WTC11 (cell line): Measurements from ENCODE around the gene ALKBH6. TPM values are rescaled to one million over a fixed set of nuclear protein-coding genes. Genes with fewer than 3 reads are reported as not detected.

Experiments used
- ATAC-seq: fragments of 200-7000 bp; cut with Tn5 transposase; 2 replicates; pipeline ENCODE4 v1.10.0; 2021; ENCODE audit warnings: mild to moderate bottlenecking, moderate library complexity
- CTCF ChIA-PET: fragments of 300-600 bp; sonication (Branson Sonifier 250); formaldehyde crosslinking; loops from one replicate; lab custom pipeline; 2021; ENCODE audit warnings: antibody characterized with exemption; lab: Charles Lee
- POLR2A ChIA-PET: fragments of 350-600 bp; sonication (Branson Sonifier 250); formaldehyde crosslinking; loops from one replicate; lab custom pipeline; 2021; ENCODE audit warnings: antibody characterized with exemption; lab: Charles Lee
- DNase-seq: peaks from one replicate; pipeline ENCODE4 v3.0.0; 2021; ENCODE audit warnings: low spot score
- H3K27ac Mint-ChIP-seq: 2 replicates; pipeline ENCODE4 v1.8.0; 2021; ENCODE audit warnings: mixed read lengths
- H3K27me3 Mint-ChIP-seq: 2 replicates; pipeline ENCODE4 v1.8.0; 2021; ENCODE audit warnings: low read depth, mild to moderate bottlenecking, moderate library complexity, mixed read lengths
- H3K36me3 Mint-ChIP-seq: 2 replicates; pipeline ENCODE4 v1.8.0; 2021; ENCODE audit warnings: mixed read lengths
- H3K4me1 Mint-ChIP-seq: 2 replicates; pipeline ENCODE4 v1.8.0; 2022; ENCODE audit warnings: mixed read lengths
- H3K4me3 Mint-ChIP-seq: 2 replicates; pipeline ENCODE4 v1.8.0; 2021; ENCODE audit warnings: mild to moderate bottlenecking, moderate library complexity, mixed read lengths
- H3K9me3 Mint-ChIP-seq: 2 replicates; pipeline ENCODE4 v1.8.0; 2021; ENCODE audit warnings: mixed read lengths
- ARID4B ChIP-seq: sonication (generic); formaldehyde crosslinking; IDR thresholded peaks from 2 replicates; pipeline ENCODE4 v1.8.0; 2023; ENCODE audit warnings: missing genetic modification reagents, mild to moderate bottlenecking, borderline replicate concordance
- CTCF ChIP-seq: fragments of 200-600 bp; IDR thresholded peaks from 2 replicates; pipeline ENCODE4 v1.8.0; 2022; ENCODE audit warnings: antibody characterized with exemption
- EMX1 ChIP-seq: fragments of 250-450 bp; sonication (Bioruptor Pico); IDR thresholded peaks from 2 replicates; pipeline ENCODE4 v1.8.0; 2021; ENCODE audit warnings: mild to moderate bottlenecking
- IRF2 ChIP-seq: sonication (generic); formaldehyde crosslinking; IDR thresholded peaks from 2 replicates; pipeline ENCODE4 v1.8.0; 2022; ENCODE audit warnings: low read depth, missing genetic modification reagents, borderline replicate concordance
- JUN ChIP-seq: sonication (generic); formaldehyde crosslinking; IDR thresholded peaks from 2 replicates; pipeline ENCODE4 v1.8.0; 2023; ENCODE audit warnings: mild to moderate bottlenecking, missing genetic modification reagents
- KAT7 ChIP-seq: sonication (generic); formaldehyde crosslinking; IDR thresholded peaks from 2 replicates; pipeline ENCODE4 v1.8.1; 2023; ENCODE audit warnings: missing genetic modification reagents, mild to moderate bottlenecking, borderline replicate concordance
- SOX15 ChIP-seq: fragments of 250-450 bp; sonication (Bioruptor Pico); IDR thresholded peaks from 2 replicates; pipeline ENCODE4 v1.9.0; 2021; ENCODE audit warnings: mild to moderate bottlenecking
- STAT6 ChIP-seq: sonication (generic); formaldehyde crosslinking; conservative IDR thresholded peaks from 2 replicates; pipeline ENCODE4 v1.8.1; 2023; ENCODE audit warnings: mild to moderate bottlenecking, low read depth, missing genetic modification reagents, moderate library complexity
- ZNF121 ChIP-seq: sonication (generic); formaldehyde crosslinking; IDR thresholded peaks from 2 replicates; pipeline ENCODE4 v1.8.0; 2023; ENCODE audit warnings: missing genetic modification reagents
- ZNF219 ChIP-seq: sonication (generic); formaldehyde crosslinking; IDR thresholded peaks from 2 replicates; pipeline ENCODE4 v1.8.0; 2023; ENCODE audit warnings: missing genetic modification reagents, mild to moderate bottlenecking, borderline replicate concordance
- ZNF281 ChIP-seq: sonication (generic); formaldehyde crosslinking; IDR thresholded peaks from 2 replicates; pipeline ENCODE4 v1.8.0; 2023; ENCODE audit warnings: mild to moderate bottlenecking, missing genetic modification reagents
- ZNF423 ChIP-seq: fragments of 250-450 bp; sonication (Bioruptor Pico); IDR thresholded peaks from 2 replicates; pipeline ENCODE4 v2.1.2; 2022; ENCODE audit warnings: mild to moderate bottlenecking, moderate library complexity
- ZNF532 ChIP-seq: fragments of 250-450 bp; sonication (Bioruptor Pico); IDR thresholded peaks from 2 replicates; pipeline ENCODE4 v1.9.0; 2021; ENCODE audit warnings: mild to moderate bottlenecking, borderline replicate concordance
- total RNA-seq: library from RNA; stranded (reverse); gene quantifications from 3 replicates; pipeline ENCODE4 v1.2.3, GENCODE V29; 2021

ALKBH6 gene
- total RNA-seq, 1 experiment from 2014 or later, result 28.1 TPM

GRCh38 chr19:35992907-35993765 lies 20.9 kb downstream of the ALKBH6 start:
- no peaks in the 10 kb centered on the region for H3K36me3 Mint-ChIP-seq
- H3K4me3 Mint-ChIP-seq, result no peak overlapping the region
- no peak for ATAC-seq
- POLR2A ChIA-PET, result interaction anchor here (0.7 kb wide), 1 partner anchor 851 kb away, joined by 4 read pairs; no protein-coding TSS in a partner anchor
- peaks cover 19% of the 10 kb centered on the region for H3K27me3 Mint-ChIP-seq
- peaks cover 5% of the 10 kb centered on the region; the same call in 1 of the 2 replicates for H3K9me3 Mint-ChIP-seq
- no peak for DNase-seq
- no peak for TF ChIP-seq KAT7 (CRISPR knock-in tag)
- no peak for TF ChIP-seq JUN (CRISPR knock-in tag)
- no peak for TF ChIP-seq CTCF
- TF ChIP-seq IRF2 (CRISPR knock-in tag), result no peak
- TF ChIP-seq ARID4B (CRISPR knock-in tag), result no peak
- no peak for TF ChIP-seq EMX1 (CRISPR knock-in tag)
- no peak for TF ChIP-seq ZNF219 (CRISPR knock-in tag)
- no peak for TF ChIP-seq ZNF532 (CRISPR knock-in tag)
- no peak for TF ChIP-seq STAT6 (CRISPR knock-in tag)
- TF ChIP-seq ZNF121 (CRISPR knock-in tag), result no peak
- no peak for TF ChIP-seq SOX15 (CRISPR knock-in tag)
- TF ChIP-seq ZNF423 (CRISPR knock-in tag), result no peak
- TF ChIP-seq ZNF281 (CRISPR knock-in tag), result no peak
- no peak overlapping the region for H3K27ac Mint-ChIP-seq
- peaks cover 14% of the 10 kb centered on the region for H3K4me1 Mint-ChIP-seq
- CTCF ChIA-PET, result interaction anchor here (1.0 to 2.6 kb wide), 19 partner anchors 9 to 209 kb away, joined by 3 to 13 read pairs (median 6); partner anchors contain the start of genes ALKBH6, SYNE4 and THAP8
